ENCODE data around the gene CCDC30. TPM values are rescaled to one million over a fixed set of nuclear protein-coding genes. Genes with fewer than 3 reads are reported as not detected.

Gene CCDC30
- total and polyA plus RNA-seq, 9 of the 15 experiments (the other 6 are each of a cell fraction or from before 2014, with no cell fraction given) = 0.05 to 0.91 (median 0.24) TPM

DNA sequence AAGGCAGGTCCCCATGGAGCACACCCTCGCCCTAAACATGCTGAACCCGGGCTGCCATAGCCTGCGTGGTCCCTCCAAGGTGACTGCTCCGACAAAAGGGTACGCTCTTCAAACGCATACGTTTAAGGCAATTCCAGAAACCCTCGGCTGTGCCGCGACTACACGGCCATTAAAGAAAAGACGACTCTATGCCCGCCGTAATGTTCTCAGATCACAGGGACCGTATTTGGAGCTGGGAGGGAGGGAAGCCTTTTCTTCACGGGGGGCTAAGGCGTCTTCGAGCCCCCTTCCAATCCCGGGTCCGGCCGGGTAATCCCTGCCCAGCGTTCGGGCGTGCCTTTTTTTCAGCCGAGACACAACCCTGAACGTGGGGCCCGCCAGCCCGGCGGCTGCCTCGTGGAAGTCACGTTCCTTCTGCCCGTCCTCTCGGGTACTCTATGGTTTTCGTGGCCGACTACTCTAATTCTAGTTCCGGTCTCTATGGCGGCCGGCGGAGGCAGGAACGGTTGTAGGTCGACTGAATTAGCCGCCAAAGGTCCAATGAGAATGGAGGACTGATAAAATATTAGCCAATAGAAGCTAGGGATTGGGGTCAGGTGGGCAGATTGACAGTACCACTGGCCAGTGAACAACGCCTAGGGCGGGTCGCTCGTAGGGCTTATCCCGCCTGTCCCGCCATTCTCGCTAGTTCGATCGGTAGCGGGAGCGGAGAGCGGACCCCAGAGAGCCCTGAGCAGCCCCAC lies 218.8 kb downstream of the CCDC30 start, which contains the start of gene YBX1 (continued):
- TF ChIP-seq, protein P1, sequence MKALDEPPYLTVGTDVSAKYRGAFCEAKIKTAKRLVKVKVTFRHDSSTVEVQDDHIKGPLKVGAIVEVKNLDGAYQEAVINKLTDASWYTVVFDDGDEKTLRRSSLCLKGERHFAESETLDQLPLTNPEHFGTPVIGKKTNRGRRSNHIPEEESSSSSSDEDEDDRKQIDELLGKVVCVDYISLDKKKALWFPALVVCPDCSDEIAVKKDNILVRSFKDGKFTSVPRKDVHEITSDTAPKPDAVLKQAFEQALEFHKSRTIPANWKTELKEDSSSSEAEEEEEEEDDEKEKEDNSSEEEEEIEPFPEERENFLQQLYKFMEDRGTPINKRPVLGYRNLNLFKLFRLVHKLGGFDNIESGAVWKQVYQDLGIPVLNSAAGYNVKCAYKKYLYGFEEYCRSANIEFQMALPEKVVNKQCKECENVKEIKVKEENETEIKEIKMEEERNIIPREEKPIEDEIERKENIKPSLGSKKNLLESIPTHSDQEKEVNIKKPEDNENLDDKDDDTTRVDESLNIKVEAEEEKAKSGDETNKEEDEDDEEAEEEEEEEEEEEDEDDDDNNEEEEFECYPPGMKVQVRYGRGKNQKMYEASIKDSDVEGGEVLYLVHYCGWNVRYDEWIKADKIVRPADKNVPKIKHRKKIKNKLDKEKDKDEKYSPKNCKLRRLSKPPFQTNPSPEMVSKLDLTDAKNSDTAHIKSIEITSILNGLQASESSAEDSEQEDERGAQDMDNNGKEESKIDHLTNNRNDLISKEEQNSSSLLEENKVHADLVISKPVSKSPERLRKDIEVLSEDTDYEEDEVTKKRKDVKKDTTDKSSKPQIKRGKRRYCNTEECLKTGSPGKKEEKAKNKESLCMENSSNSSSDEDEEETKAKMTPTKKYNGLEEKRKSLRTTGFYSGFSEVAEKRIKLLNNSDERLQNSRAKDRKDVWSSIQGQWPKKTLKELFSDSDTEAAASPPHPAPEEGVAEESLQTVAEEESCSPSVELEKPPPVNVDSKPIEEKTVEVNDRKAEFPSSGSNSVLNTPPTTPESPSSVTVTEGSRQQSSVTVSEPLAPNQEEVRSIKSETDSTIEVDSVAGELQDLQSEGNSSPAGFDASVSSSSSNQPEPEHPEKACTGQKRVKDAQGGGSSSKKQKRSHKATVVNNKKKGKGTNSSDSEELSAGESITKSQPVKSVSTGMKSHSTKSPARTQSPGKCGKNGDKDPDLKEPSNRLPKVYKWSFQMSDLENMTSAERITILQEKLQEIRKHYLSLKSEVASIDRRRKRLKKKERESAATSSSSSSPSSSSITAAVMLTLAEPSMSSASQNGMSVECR (CRISPR knock-in tag; IDR thresholded peaks at IDR 0.05) = peak; percentile 80
- no peak for TF ChIP-seq HOXB6 (CRISPR knock-in tag; IDR thresholded peaks at IDR 0.05; ENCODE audit: borderline replicate concordance)
- TF ChIP-seq, protein P2, sequence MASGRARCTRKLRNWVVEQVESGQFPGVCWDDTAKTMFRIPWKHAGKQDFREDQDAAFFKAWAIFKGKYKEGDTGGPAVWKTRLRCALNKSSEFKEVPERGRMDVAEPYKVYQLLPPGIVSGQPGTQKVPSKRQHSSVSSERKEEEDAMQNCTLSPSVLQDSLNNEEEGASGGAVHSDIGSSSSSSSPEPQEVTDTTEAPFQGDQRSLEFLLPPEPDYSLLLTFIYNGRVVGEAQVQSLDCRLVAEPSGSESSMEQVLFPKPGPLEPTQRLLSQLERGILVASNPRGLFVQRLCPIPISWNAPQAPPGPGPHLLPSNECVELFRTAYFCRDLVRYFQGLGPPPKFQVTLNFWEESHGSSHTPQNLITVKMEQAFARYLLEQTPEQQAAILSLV (tag; IDR thresholded peaks at IDR 0.05) = no peak
- TF ChIP-seq ATF1 (CRISPR knock-in tag; IDR thresholded peaks at IDR 0.05) = no peak
- peak; percentile 75 for TF ChIP-seq ATF1 (tag; IDR thresholded peaks at IDR 0.05)
- TF ChIP-seq GTF2F1 (IDR thresholded peaks at IDR 0.05; ENCODE audit: low read depth, low read length) = peak; percentile 53; the same call in 1 of the 2 replicates
- 0 out of 4 replicates have a peak, but pooled peaks of 1 of the 2 experiments have one; percentile 15 for TF ChIP-seq MLX (CRISPR knock-in tag; conservative IDR thresholded peaks at IDR 0.05)
- TF ChIP-seq, protein P3, sequence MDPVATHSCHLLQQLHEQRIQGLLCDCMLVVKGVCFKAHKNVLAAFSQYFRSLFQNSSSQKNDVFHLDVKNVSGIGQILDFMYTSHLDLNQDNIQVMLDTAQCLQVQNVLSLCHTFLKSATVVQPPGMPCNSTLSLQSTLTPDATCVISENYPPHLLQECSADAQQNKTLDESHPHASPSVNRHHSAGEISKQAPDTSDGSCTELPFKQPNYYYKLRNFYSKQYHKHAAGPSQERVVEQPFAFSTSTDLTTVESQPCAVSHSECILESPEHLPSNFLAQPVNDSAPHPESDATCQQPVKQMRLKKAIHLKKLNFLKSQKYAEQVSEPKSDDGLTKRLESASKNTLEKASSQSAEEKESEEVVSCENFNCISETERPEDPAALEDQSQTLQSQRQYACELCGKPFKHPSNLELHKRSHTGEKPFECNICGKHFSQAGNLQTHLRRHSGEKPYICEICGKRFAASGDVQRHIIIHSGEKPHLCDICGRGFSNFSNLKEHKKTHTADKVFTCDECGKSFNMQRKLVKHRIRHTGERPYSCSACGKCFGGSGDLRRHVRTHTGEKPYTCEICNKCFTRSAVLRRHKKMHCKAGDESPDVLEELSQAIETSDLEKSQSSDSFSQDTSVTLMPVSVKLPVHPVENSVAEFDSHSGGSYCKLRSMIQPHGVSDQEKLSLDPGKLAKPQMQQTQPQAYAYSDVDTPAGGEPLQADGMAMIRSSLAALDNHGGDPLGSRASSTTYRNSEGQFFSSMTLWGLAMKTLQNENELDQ (CRISPR knock-in tag; IDR thresholded peaks at IDR 0.05; ENCODE audit: borderline replicate concordance) = no peak
- TF ChIP-seq SMAD4 (CRISPR knock-in tag; conservative IDR thresholded peaks at IDR 0.05) = peak; percentile 70; the same call in 1 of the 2 replicates
- no peak for TF ChIP-seq HNRNPK (IDR thresholded peaks at IDR 0.05; ENCODE audit: low read depth, low read length, poor library complexity, severe bottlenecking)
- TF ChIP-seq FOXA1 (IDR thresholded peaks at IDR 0.05; ENCODE audit: borderline replicate concordance) = no peak
- peak; percentile 98 for TF ChIP-seq POLR2A (conservative IDR thresholded peaks at IDR 0.05)
- TF ChIP-seq PHF20 (IDR thresholded peaks at IDR 0.05; ENCODE audit: partially characterized antibody) = peak; percentile 46
- peak; percentile 99 for TF ChIP-seq THAP7 (CRISPR knock-in tag; IDR thresholded peaks at IDR 0.05)
- TF ChIP-seq ZNF184 (CRISPR knock-in tag; IDR thresholded peaks at IDR 0.05) = no peak
- TF ChIP-seq, protein P4, sequence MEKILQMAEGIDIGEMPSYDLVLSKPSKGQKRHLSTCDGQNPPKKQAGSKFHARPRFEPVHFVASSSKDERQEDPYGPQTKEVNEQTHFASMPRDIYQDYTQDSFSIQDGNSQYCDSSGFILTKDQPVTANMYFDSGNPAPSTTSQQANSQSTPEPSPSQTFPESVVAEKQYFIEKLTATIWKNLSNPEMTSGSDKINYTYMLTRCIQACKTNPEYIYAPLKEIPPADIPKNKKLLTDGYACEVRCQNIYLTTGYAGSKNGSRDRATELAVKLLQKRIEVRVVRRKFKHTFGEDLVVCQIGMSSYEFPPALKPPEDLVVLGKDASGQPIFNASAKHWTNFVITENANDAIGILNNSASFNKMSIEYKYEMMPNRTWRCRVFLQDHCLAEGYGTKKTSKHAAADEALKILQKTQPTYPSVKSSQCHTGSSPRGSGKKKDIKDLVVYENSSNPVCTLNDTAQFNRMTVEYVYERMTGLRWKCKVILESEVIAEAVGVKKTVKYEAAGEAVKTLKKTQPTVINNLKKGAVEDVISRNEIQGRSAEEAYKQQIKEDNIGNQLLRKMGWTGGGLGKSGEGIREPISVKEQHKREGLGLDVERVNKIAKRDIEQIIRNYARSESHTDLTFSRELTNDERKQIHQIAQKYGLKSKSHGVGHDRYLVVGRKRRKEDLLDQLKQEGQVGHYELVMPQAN (IDR thresholded peaks at IDR 0.05; ENCODE audit: borderline replicate concordance) = peak; percentile 86; the same call in 1 of the 2 replicates
